NK-92 (cell line): Measurements from ENCODE around the gene AADAT.
"Not testable (repeated sequence)": the region's sequence is repeated elsewhere in the genome, so short reads cannot be mapped to it uniquely, and the experiment has no call there.

Source experiments
- DNase-seq: peaks from one replicate; lab custom pipeline; 2025; ENCODE audit not compliant: unreplicated experiment; lab: John Stamatoyannopoulos, UW

The AADAT gene

GRCh38 chr4:170090352-170091052 is 746 bp upstream of the AADAT start:
- DNase-seq, result no peak

- DNase-seq, result no peak
Observed at GRCh38 chr4:170089274-170089667, 485 bp downstream of the AADAT start.

DNA sequence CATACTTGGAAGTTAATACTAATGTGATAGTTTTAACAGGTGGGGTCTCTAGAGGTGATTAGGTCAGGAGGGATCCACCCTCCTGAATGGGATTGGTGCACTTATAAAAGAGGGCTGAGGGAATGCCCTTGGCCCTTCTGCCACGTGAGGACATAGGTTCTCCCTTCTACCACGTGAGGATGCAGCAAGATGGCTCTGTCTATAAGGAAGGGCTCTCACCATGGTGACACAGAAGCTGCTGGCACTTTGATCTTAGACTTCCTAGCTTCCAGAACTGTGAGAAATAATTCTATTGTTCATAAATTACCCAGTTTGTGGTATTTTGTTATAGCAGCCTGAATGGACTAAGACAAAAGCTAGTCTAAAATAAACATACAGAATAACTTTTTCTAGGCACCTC is 1.0 kb downstream of the AADAT start:
- no peak for DNase-seq

GRCh38 chr4:170087163-170087700 is 2.5 kb downstream of the AADAT start:
- DNase-seq, result no peak

DNA sequence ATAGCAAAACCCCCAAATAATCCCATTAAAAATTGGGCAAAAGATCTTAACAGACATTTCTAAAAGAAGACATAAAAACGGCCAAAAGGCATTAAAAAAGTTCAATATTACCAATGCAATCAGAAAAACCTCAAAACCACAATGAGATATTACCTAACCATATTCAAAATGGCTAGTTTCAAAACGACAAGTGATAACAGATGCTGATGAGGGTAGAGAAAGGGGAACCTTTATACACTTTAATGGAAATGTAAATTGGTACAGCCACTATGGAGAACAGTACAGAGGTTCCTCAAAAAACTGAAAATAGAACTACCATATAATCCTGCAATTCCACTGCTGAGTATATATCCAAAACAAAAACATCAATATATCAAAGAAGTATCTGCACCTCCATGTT is 6.2 kb downstream of the AADAT start:
- no peak for DNase-seq

GRCh38 chr4:170080496-170080895 is 9.3 kb downstream of the AADAT start:
- no peak for DNase-seq

DNA sequence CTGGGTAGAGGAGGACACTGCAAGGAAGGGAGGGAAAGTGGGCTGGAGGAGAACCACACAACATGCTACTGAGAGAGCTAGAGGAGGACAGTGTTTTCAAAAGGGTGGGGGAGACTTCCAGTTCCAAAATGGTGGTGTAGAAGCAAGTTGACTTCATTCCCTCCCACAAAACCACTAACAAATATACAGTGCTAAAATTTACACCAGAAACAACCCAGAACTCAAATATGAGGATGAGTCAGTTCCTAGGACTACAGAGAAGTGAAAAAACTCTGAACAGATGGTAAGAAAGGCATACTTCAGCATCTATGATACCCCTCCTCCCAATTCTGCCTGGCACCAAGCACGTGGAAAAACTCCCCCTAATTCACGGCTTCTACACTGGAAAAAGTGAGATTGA is 9.8 kb downstream of the AADAT start:
- no peak for DNase-seq

- no peak for DNase-seq
Observed at GRCh38 chr4:170071196-170071595, 18.6 kb downstream of the AADAT start.

GRCh38 chr4:170068438-170069128 is 21.2 kb downstream of the AADAT start:
- no peak for DNase-seq

DNA sequence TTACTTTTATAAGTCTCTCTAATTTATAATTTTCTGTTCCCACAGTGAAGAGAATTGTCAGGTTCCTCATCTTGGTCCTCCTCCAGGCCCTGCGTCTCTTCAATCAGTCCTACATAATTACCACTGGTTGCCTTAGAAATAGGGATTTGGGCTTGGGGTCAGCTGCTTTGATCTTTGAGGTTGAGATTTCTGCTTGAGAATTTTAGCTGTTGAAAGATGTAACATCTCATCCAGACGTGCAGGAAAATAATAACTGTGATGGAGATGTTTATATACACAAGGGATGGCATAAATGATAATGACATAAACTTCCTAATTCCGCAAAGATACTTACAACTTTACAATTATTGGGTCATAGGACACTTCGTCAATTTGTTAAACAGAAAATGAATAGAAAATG is 30.3 kb downstream of the AADAT start:
- DNase-seq, result no peak

GRCh38 chr4:170058826-170059225 is 30.9 kb downstream of the AADAT start:
- no peak for DNase-seq

GRCh38 chr4:170057866-170058265 is 31.9 kb downstream of the AADAT start:
- DNase-seq, result no peak

GRCh38 chr4:170052919-170053318 is 36.8 kb downstream of the AADAT start:
- no peak for DNase-seq

GRCh38 chr4:170051402-170051801 is 38.4 kb downstream of the AADAT start:
- no peak for DNase-seq

- DNase-seq, result no peak
Observed at GRCh38 chr4:170049766-170050165, 40.0 kb downstream of the AADAT start.

DNA sequence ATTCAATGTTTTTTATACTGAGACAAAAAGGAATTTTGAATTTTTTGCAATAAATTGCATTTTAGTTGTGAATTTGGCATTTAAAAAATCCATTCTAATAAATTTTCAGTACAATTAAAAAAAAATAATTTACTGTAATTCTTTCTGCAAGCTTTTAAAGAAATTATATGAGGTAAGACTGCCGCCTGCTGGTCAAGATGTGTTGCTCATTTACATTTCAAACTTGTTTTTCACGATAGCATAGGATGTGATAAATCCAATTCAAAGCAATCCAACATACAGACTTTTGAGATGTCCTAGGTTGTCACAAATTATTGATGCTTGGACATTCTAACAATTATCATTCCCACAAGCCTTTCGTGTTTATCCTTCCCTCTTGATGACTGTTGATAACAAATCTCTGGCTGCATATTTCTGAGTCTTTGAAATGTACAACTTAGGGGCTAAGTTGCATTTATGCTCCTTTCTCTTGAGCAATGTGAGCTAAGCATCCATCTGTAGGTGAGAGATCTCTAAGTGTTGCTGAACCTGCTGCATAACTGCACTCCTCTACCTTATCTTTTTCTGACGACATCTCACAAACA is 41.9 kb downstream of the AADAT start:
- no peak for DNase-seq

DNA sequence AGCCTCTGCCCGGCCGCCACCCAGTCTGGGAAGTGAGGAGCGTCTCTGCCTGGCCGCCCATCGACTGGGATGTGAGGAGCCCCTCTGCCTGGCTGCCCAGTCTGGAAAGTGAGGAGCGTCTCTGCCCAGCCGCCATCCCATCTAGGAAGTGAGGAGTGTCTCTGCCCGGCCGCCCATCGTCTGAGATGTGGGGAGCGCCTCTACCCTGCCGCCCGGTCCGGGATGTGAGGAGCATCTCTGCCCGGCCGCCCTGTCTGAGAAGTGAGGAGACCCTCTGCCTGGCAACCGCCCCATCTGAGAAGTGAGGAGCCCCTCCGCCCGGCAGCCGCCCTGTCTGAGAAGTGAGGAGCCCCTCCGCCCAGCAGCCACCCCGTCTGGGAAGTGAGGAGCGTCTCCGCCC is 43.6 kb downstream of the AADAT start:
- DNase-seq, result not testable (repeated sequence)

DNA sequence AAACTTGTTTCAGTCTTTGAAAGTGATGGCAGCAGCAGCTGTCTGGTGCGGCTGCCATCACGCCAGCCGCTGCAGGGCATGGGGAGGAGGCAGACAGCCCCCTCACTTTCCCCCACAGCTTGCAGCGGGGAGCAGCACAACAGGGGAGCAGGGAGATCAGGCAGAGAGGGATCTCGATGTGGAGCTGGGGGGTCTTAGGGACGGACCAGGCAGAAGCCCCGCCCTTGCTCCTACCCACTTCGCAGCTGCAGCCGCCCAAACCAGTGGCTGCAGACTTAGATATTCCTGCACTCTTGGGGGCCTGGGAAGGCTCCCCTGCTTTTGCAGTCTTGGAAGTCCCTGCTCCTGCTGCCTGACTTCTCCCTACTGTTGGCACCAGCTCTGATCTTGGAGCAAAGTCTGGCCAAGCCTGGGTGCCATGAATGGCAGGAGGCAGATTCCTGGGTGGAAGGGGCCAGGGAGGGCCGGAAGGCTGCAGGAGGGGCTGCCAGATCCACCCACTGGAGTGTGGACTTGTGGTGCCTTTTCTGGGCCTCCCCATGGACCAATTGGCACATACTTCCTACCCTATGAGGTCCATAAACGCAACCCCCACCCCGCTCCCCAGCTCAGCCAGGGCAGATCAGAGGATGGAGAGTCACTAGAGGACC is 49.6 kb downstream of the AADAT start:
- DNase-seq, result no peak

DNA sequence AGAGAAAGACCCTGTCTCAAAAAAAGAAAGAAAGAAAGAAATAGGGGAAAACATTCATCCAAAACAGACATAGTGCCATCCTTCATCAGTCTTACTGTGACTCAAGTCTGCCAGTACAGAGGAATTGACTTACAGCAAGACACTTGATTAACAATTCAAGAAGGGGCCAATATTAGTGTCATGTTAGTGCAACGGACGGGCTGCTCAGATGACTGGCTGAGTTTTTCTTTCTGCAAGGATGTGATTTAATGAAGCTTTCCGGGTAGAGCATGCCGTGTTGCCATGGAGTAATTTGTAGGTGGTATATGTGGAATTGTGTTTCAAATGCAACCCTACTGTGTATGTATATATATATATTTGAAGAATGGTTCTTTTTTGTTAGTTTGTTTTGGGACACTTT is 51.0 kb downstream of the AADAT start:
- no peak for DNase-seq

GRCh38 chr4:170038232-170038631 is 51.5 kb downstream of the AADAT start:
- DNase-seq, result no peak

DNA sequence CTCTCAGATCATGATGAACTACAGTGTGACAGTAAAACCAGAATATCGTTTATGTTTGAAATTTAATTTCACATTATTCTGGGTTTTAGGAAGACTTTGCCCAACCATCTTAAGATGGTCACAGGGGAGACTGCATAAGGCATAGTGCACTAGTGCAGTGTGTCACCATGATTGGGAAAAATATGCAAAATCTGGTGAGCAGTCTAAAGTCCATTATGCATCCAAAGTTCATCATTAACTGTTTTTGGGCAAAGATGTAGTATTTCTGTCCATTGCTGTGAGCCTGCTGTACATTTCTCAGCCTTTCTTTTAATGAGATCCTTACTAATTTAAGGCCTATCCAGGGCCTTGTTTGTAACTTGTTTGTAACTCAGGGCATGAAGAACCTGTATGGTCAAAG is 52.3 kb downstream of the AADAT start:
- no peak for DNase-seq

DNA sequence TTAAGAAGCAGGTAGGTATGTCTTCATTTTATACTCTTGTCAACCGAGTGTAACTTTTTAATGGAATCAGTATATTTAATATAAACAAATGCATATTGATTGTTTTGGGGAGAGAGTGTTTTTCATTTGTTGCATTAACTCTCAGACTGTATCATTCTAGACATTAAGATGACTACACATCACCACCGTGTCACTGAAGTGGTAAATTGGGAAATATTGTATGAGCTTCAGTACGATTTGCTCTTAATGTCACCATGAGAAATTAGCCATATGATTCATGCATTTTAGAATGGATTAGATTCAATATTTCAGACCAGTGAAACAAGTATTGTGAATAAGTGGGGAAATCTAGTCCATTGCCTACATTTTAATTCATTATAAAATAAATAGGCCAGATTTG is 53.9 kb downstream of the AADAT start:
- DNase-seq, result no peak
